CD4-positive, alpha-beta T cell (primary cell): Measurements from ENCODE around the gene CERS5. TPM values are rescaled to one million over a fixed set of nuclear protein-coding genes. Genes with fewer than 3 reads are reported as not detected.

Experiments
- ATAC-seq: fragments of 200-7000 bp; cut with Tn5 transposase; one replicate; pipeline ENCODE4 v1.10.0; 2022; ENCODE audit warnings: mild to moderate bottlenecking; ENCODE audit not compliant: poor library complexity
- CTCF ChIA-PET: fragments of 350-600 bp; sonication (Branson Sonifier 250); formaldehyde crosslinking; loops from one replicate; lab custom pipeline; 2021; ENCODE audit warnings: antibody characterized with exemption, inconsistent platforms; lab: Charles Lee
- POLR2A ChIA-PET: fragments of 350-600 bp; sonication (Branson Sonifier 250); formaldehyde crosslinking; loops from one replicate; lab custom pipeline; 2021; ENCODE audit warnings: antibody characterized with exemption, inconsistent platforms; lab: Charles Lee
- DNase-seq, 14 experiments: peaks; one replicate each; pipeline ENCODE4 v3.0.0-alpha.2; 2013 to 2020; ENCODE audit warnings: mixed read lengths in 2 of 14
- H3K27ac ChIP-seq, 2 donors: one replicate each; pipeline versions ENCODE4 v1.5.1 to v1.7.0; 2013; ENCODE audit warnings: low read length in 2 of 2, low read depth in 1 of 2, mild to moderate bottlenecking in 1 of 2
- H3K27me3 ChIP-seq, 2 experiments: 1 replicate in 1 of 2; 2 replicates in 1 of 2; pipeline versions ENCODE4 v1.6.1 to v1.7.0; 2013; ENCODE audit warnings: low read length in 2 of 2, control low read depth in 1 of 2, mild to moderate bottlenecking in 1 of 2, moderate library complexity in 1 of 2; ENCODE audit not compliant: insufficient read depth in 2 of 2, control insufficient read depth in 1 of 2
- H3K36me3 ChIP-seq: one replicate; pipeline ENCODE4 v1.6.1; 2013; ENCODE audit warnings: low read length, control low read depth; ENCODE audit not compliant: insufficient read depth
- H3K4me1 ChIP-seq: one replicate; pipeline ENCODE4 v1.6.1; 2013; ENCODE audit warnings: low read length, control low read depth; ENCODE audit not compliant: insufficient read depth
- H3K4me3 ChIP-seq: one replicate; pipeline ENCODE4 v1.5.1; 2013; ENCODE audit warnings: mild to moderate bottlenecking, low read length, moderate library complexity
- H3K9me3 ChIP-seq, 2 experiments: 1 replicate in 1 of 2; 2 replicates in 1 of 2; pipeline versions ENCODE4 v1.6.1 to v1.7.0; 2013; ENCODE audit warnings: low read length in 2 of 2, mild to moderate bottlenecking in 2 of 2, control low read depth in 1 of 2, moderate library complexity in 1 of 2; ENCODE audit not compliant: control insufficient read depth in 1 of 2, insufficient read depth in 1 of 2
- H3K27ac Mint-ChIP-seq: one replicate; pipeline ENCODE4 v1.8.0; 2020; ENCODE audit warnings: mixed read lengths
- H3K27me3 Mint-ChIP-seq: one replicate; pipeline ENCODE4 v1.8.0; 2021; ENCODE audit warnings: mixed read lengths
- H3K36me3 Mint-ChIP-seq: one replicate; pipeline ENCODE4 v1.8.0; 2021; ENCODE audit warnings: low read depth, mixed read lengths
- H3K4me1 Mint-ChIP-seq: one replicate; pipeline ENCODE4 v1.8.0; 2021; ENCODE audit warnings: low read depth, mixed read lengths
- H3K4me3 Mint-ChIP-seq: one replicate; pipeline ENCODE4 v1.8.0; 2020; ENCODE audit warnings: mild to moderate bottlenecking, mixed read lengths
- H3K9me3 Mint-ChIP-seq: one replicate; pipeline ENCODE4 v1.8.0; 2020; ENCODE audit warnings: mixed read lengths
- CTCF ChIP-seq: fragments of 200-600 bp; IDR thresholded peaks from one replicate; pipeline ENCODE4 v1.8.0; 2022; ENCODE audit warnings: antibody characterized with exemption, mild to moderate bottlenecking
- intact Hi-C, 2 experiments: fragments of 100-400 bp; cut with DNase I in 1 of 2; cut with micrococcal nuclease in 1 of 2; formaldehyde crosslinking; loops; one replicate each; pipeline versions ENCODE4 v1.15.1 to v1.9.0; 2023 to 2025; cut with DNase I, micrococcal nuclease
- total RNA-seq, 174 experiments: library from RNA in 2 of 174; stranded (reverse) in 2 of 174; gene quantifications; one replicate each; pipeline ENCODE4 v1.2.3 and lab custom pipeline; 2021 to 2026

The CERS5 gene
- total RNA-seq, 2 experiments from 2014 or later = 42.3 to 44.5 TPM

GRCh38 chr12:50192908-50193307 lies 25.7 kb upstream of the CERS5 start:
- intact Hi-C loops = no loop called here
- H3K9me3 Mint-ChIP-seq = no peaks in the 10 kb centered on the region
- Histone ChIP-seq H3K9me3 (no peaks in the 10 kb centered on the region), H3K36me3 (peaks cover 12% of the 10 kb centered on the region), H3K27ac (no peak overlapping the region), H3K4me3 (no peak overlapping the region), H3K27me3 (no peaks in the 10 kb centered on the region), H3K4me1 (peaks cover 22% of the 10 kb centered on the region)
- TF ChIP-seq CTCF = no peak
- H3K4me3 Mint-ChIP-seq = no peak overlapping the region
- H3K27ac Mint-ChIP-seq = no peak overlapping the region
- peaks cover 56% of the 10 kb centered on the region for H3K36me3 Mint-ChIP-seq
- no peaks in the 10 kb centered on the region for H3K27me3 Mint-ChIP-seq
- CTCF ChIA-PET = no interaction called here
- DNase-seq (no peak), ATAC-seq (no peak)
- H3K4me1 Mint-ChIP-seq = peaks cover 17% of the 10 kb centered on the region
- POLR2A ChIA-PET = no interaction called here

GRCh38 chr12:50192236-50192635 lies 25.1 kb upstream of the CERS5 start:
- H3K4me1 Mint-ChIP-seq = peaks cover 19% of the 10 kb centered on the region
- Histone ChIP-seq H3K36me3 (peaks cover 12% of the 10 kb centered on the region), H3K9me3 (no peaks in the 10 kb centered on the region), H3K27ac (no peak overlapping the region), H3K4me3 (no peak overlapping the region), H3K27me3 (no peaks in the 10 kb centered on the region), H3K4me1 (peaks cover 24% of the 10 kb centered on the region)
- DNase-seq (no peak), ATAC-seq (no peak)
- no peak overlapping the region for H3K27ac Mint-ChIP-seq
- ChIA-PET CTCF (no interaction called here), POLR2A (no interaction called here)
- H3K4me3 Mint-ChIP-seq = no peak overlapping the region
- TF ChIP-seq CTCF = no peak
- no peaks in the 10 kb centered on the region for H3K9me3 Mint-ChIP-seq
- no peaks in the 10 kb centered on the region for H3K27me3 Mint-ChIP-seq
- peaks cover 51% of the 10 kb centered on the region for H3K36me3 Mint-ChIP-seq
- intact Hi-C loops = no loop called here

- ChIA-PET CTCF (interaction anchor here (0.7 to 1.3 kb wide), 3 partner anchors 12 to 310 kb away, joined by 3 to 4 read pairs (median 4); no protein-coding TSS in a partner anchor), POLR2A (interaction anchor here (0.7 to 0.9 kb wide), 2 partner anchors 21 to 108 kb away, joined by 3 to 4 read pairs; no protein-coding TSS in a partner anchor)
- H3K36me3 ChIP-seq = peaks cover 12% of the 10 kb centered on the region
- H3K4me1 ChIP-seq = peaks cover 24% of the 10 kb centered on the region
- Mint-ChIP-seq H3K4me1 (peaks cover 26% of the 10 kb centered on the region), H3K27ac (no peak overlapping the region), H3K9me3 (no peaks in the 10 kb centered on the region), H3K36me3 (peaks cover 51% of the 10 kb centered on the region), H3K4me3 (no peak overlapping the region), H3K27me3 (no peaks in the 10 kb centered on the region)
- no peaks in the 10 kb centered on the region for H3K27me3 ChIP-seq
- H3K9me3 ChIP-seq = no peaks in the 10 kb centered on the region
- DNase-seq (no peak), ATAC-seq (no peak)
- TF ChIP-seq CTCF = no peak
- no peak overlapping the region for H3K4me3 ChIP-seq
- intact Hi-C loops = no loop called here
- no peak overlapping the region for H3K27ac ChIP-seq
These were observed 23.7 kb upstream of the CERS5 start for GRCh38 chr12:50190859-50191258.
